Dendritic cell treated with granulocyte-macrophage colony-stimulating factor and Interleukin-4, amounts not matched to agents 40 ng/mL and 50 ng/mL, for 4 days (primary cell): ENCODE results near the gene EN2.
A peak's percentile ranks its signal among the peaks of the same experiment; 100 is the strongest.

Experiments used
- H3K27ac Mint-ChIP-seq: one replicate; pipeline ENCODE4 v1.8.0; 2022; ENCODE audit warnings: mild to moderate bottlenecking, mixed read lengths
- H3K27me3 Mint-ChIP-seq: one replicate; pipeline ENCODE4 v1.8.0; 2022; ENCODE audit warnings: mild to moderate bottlenecking, mixed read lengths
- H3K36me3 Mint-ChIP-seq: one replicate; pipeline ENCODE4 v1.8.0; 2022; ENCODE audit warnings: low read depth, mixed read lengths
- H3K4me1 Mint-ChIP-seq: one replicate; pipeline ENCODE4 v1.8.0; 2022; ENCODE audit warnings: low read depth, mixed read lengths
- H3K4me3 Mint-ChIP-seq: one replicate; pipeline ENCODE4 v1.8.0; 2022; ENCODE audit warnings: mild to moderate bottlenecking, moderate library complexity, mixed read lengths
- H3K9me3 Mint-ChIP-seq: one replicate; pipeline ENCODE4 v1.8.0; 2022; ENCODE audit warnings: mixed read lengths
- intact Hi-C: fragments of 100-400 bp; cut with micrococcal nuclease; formaldehyde crosslinking; loops from one replicate; pipeline ENCODE4 v1.15.0; 2022

Gene EN2

DNA sequence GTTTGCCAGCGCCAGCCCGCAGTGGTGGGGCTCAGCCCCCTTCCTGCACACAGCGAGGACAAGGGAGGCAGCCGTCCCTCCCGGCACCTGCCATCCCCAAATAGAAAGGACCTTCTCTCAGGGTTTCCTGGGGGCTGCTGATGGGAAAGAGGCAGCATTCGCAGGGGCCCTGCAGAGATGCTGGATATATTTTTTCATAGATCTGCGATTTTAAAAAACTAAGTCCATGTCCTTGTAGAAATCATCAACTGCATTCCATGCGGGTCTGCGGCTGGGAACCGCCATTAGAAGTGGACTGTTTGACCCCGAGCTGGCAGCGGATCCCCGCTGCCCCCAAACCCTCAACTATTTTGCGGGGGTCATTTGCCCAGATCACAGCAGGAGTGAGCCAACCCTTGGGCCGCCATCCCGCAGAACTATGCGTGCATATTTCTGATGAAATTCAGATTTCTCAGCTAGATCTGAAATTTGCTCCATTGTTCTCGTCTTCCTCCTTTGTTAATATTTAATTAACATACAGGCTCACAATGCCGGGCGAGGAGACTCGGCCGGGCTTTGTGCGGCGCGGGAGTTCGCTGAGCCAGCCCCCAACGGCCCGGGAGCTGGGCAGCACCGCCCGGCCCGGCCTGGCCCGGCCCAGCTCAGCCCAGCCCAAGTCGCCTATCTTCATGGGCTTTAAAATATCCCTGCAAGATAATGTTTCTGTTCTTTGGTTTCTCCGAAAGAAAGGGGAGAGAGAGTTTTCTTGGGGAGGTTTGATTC is 2.0 kb downstream of the EN2 start:
- H3K4me1 Mint-ChIP-seq, result peaks cover 34% of the 10 kb centered on the region
- H3K27ac Mint-ChIP-seq, result no peak overlapping the region
- H3K9me3 Mint-ChIP-seq, result no peaks in the 10 kb centered on the region
- intact Hi-C loops, result loop anchor here (5.0 to 10.0 kb wide), 2 partner anchors 47 to 85 kb away; no protein-coding TSS in a partner anchor
- H3K27me3 Mint-ChIP-seq, result peaks cover 85% of the 10 kb centered on the region
- no peak overlapping the region for H3K4me3 Mint-ChIP-seq
- no peaks in the 10 kb centered on the region for H3K36me3 Mint-ChIP-seq

DNA sequence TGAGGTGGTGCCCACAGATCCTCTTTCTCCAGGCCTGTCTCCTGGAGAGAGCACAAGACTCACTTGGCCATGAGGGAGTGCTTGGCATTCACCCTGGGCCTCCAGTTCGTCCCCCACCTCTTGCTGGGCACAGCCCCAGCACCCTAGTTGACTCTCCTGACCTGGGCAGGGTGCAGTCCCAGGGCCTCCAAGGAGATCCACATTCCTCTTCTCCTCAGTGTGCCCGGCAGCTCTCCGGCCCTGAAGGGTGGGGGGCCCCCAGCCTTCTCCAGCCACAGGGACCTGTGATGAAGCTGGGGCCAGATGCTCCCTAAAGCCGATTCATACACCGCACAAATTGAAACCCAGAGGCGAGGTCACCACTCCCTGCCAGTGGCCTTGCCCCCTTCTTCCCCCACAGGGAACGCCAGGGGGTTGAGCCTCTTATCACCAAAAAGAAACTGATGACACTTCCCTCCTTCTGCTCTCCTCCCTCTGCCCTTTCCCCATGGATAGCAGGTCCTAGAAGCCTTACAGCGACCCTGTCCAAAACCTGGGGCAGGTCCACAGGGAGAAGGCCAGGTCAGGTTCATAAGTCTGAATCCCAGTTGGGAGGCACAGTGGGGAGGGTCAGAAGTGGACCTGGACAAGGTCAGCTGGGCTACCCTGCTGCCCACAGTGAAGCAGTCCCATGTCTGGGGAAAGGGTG is 3.1 kb downstream of the EN2 start:
- Mint-ChIP-seq H3K27me3 (peaks cover 85% of the 10 kb centered on the region), H3K9me3 (no peaks in the 10 kb centered on the region), H3K36me3 (no peaks in the 10 kb centered on the region), H3K4me1 (peaks cover 36% of the 10 kb centered on the region), H3K4me3 (no peak overlapping the region), H3K27ac (no peak overlapping the region)
- intact Hi-C loops, result loop anchor here (5.0 kb wide), 1 partner anchor 46 kb away; no protein-coding TSS in a partner anchor

DNA sequence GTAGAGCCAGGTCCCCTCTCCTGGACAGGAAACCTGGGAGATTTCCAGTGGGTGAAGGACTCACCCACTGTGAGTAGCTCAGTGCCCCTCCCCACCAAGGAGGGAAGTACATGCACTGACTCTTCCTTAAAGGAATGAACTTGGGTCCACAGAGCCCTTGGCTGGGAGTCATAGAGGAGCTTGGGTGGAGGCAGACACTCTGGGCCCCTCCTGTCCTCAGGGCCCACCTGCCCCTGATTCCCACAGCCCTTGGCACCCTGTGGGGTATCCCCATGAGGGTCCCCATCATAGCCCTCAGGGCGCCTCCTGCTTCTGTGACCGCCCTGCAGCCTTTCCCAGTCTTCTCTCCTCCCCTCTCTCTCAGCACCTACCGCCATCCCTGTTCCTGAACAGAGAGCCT is 3.7 kb downstream of the EN2 start:
- no peaks in the 10 kb centered on the region for H3K9me3 Mint-ChIP-seq
- no peak overlapping the region for H3K4me3 Mint-ChIP-seq
- H3K27me3 Mint-ChIP-seq, result peaks cover 85% of the 10 kb centered on the region
- intact Hi-C loops, result loop anchor here (5.0 kb wide), 1 partner anchor 46 kb away; no protein-coding TSS in a partner anchor
- peaks cover 30% of the 10 kb centered on the region for H3K4me1 Mint-ChIP-seq
- H3K36me3 Mint-ChIP-seq, result no peaks in the 10 kb centered on the region
- no peak overlapping the region for H3K27ac Mint-ChIP-seq

DNA sequence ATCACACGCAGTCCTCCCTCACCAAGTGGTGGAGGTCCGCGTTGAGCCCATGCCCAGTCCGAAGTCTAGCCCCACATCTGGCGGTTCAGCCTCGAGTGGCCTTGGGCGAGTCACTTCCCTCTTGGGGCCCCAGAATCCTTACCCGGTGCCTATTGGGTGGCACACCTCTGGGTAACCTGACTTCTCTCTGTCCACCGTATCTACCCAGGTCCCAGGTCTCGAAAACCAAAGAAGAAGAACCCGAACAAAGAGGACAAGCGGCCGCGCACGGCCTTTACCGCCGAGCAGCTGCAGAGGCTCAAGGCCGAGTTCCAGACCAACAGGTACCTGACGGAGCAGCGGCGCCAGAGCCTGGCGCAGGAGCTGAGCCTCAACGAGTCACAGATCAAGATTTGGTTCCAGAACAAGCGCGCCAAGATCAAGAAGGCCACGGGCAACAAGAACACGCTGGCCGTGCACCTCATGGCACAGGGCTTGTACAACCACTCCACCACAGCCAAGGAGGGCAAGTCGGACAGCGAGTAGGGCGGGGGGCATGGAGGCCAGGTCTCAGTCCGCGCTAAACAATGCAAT is 4.3 kb downstream of the EN2 start:
- H3K4me1 Mint-ChIP-seq, result peaks cover 24% of the 10 kb centered on the region
- peaks cover 85% of the 10 kb centered on the region for H3K27me3 Mint-ChIP-seq
- H3K4me3 Mint-ChIP-seq, result no peak overlapping the region
- H3K27ac Mint-ChIP-seq, result no peak overlapping the region
- intact Hi-C loops, result loop anchor here (5.0 kb wide), 1 partner anchor 45 kb away; no protein-coding TSS in a partner anchor
- no peaks in the 10 kb centered on the region for H3K9me3 Mint-ChIP-seq
- H3K36me3 Mint-ChIP-seq, result no peaks in the 10 kb centered on the region

DNA sequence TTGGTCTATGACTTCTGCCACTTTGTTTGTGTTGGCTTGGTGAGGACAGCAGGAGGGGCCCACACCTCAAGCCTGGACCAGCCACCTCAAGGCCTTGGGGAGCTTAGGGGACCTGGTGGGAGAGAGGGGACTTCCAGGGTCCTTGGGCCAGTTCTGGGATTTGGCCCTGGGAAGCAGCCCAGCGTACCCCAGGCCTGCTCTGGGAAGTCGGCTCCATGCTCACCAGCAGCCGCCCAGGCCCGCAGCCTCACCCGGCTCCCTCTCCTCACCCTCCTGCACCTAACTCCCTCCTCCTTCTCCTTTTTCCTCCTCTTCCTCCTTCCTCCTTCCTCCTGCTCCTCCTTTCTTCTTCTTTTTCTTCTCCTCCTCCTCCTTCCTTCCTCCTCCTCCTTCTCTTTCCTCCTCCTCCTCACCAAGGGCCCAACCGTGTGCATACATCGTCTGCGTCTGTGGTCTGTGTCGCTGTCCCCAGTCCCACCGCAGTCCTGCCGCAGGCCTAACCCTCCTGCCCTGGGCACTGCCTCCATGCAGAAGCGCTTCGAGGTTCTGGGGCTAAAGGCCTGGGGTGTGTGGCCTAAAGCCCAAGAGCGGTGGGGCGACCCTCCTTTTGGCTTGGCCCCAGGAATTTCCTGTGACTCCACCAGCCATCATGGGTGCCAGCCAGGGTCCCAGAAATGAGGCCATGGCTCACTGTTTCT is 5.3 kb downstream of the EN2 start:
- peaks cover 89% of the 10 kb centered on the region for H3K27me3 Mint-ChIP-seq
- H3K4me3 Mint-ChIP-seq, result no peak overlapping the region
- H3K27ac Mint-ChIP-seq, result no peak overlapping the region
- no peaks in the 10 kb centered on the region for H3K36me3 Mint-ChIP-seq
- H3K4me1 Mint-ChIP-seq, result peaks cover 18% of the 10 kb centered on the region
- H3K9me3 Mint-ChIP-seq, result no peaks in the 10 kb centered on the region
- intact Hi-C loops, result loop anchor here (5.0 kb wide), 1 partner anchor 44 kb away; no protein-coding TSS in a partner anchor

DNA sequence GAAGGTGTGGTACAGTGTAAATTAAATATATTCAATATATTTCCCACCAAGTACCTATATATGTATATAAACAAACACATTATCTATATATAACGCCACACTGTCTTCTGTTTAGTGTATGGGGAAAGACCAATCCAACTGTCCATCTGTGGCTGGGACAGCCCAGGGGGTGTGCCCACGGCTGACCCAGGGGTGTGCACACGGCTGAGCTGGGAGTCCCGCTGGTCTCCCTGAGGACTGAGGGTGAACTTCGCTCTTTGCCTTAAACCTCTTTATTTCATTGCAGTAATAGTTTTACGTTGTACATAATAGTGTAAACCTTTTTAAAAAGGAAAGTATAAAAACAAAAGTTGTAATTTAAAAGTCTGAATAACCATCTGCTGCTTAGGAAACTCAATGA is 6.3 kb downstream of the EN2 start:
- Mint-ChIP-seq H3K27me3 (peaks cover 94% of the 10 kb centered on the region), H3K4me1 (peaks cover 20% of the 10 kb centered on the region), H3K27ac (no peak overlapping the region), H3K9me3 (no peaks in the 10 kb centered on the region), H3K36me3 (no peaks in the 10 kb centered on the region), H3K4me3 (no peak overlapping the region)
- intact Hi-C loops, result loop anchor here (5.0 kb wide), 1 partner anchor 43 kb away; no protein-coding TSS in a partner anchor

DNA sequence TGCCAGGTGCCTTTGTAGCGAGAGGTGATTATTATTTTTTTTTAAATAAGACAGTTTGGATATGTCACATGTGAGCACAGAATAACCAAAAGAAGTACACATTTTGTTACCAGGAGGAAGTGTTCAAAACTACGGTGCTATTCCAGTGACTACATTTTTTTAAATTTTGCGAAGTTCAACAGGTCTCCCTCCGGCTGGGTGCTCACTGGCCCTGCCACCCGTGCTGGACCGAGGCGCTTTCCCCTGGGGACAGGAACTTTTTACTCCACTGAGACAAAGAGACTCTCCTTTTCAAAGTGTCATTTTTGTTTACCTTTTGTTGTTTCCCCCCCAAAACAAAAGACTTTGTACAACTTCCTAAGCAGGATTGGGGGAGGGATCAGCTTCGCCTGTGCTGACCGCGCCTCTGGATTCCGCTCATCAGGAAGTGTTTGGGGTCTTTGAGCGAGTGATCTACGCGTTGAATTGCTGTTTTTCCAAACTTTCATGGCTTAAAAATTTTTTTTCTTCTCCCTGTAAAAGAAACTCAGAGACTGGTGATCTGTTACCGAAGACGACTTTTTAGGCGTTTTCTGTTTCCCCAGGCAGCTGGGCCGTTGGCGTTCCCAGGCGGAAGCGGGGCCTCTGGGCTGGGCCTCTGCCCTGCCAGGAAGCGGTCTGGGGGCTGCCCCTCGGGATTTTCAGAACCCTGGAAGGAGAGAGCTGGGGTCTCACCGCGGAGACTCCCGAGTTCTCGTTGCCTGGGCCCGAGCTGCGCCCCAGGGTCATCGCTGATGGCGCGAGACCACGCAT is 7.2 kb downstream of the EN2 start:
- H3K4me3 Mint-ChIP-seq, result no peak overlapping the region

DNA sequence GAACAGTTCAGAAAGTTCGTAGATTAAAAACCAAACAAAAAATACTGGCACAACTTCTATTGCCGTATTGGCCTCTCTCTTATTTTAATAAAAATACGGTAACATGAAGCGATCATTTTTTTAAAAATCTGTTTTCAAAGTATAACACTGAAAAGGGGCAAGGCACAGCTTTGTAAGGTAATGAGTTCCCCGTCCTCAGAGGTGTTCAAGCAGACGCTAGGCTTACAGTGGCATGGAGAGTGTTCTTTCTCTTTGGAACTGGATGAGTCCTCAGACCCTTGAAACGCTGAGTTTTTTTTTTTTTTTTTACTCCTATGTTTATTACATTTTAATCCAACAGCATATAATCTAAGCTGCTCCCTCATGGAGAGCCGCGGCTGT is 7.8 kb downstream of the EN2 start:
- Mint-ChIP-seq H3K27me3 (peaks cover 92% of the 10 kb centered on the region), H3K36me3 (no peaks in the 10 kb centered on the region), H3K4me3 (no peak overlapping the region), H3K27ac (no peak overlapping the region), H3K4me1 (peaks cover 12% of the 10 kb centered on the region), H3K9me3 (no peaks in the 10 kb centered on the region)
- intact Hi-C loops, result no loop called here

More for the DNA sequence above, 7.2 kb downstream of the EN2 start:
- Mint-ChIP-seq H3K4me1 (peaks cover 12% of the 10 kb centered on the region), H3K36me3 (no peaks in the 10 kb centered on the region), H3K9me3 (no peaks in the 10 kb centered on the region), H3K27ac (no peak overlapping the region), H3K27me3 (peaks cover 94% of the 10 kb centered on the region)
- intact Hi-C loops, result loop anchor here (5.0 kb wide), 1 partner anchor 42 kb away; no protein-coding TSS in a partner anchor

DNA sequence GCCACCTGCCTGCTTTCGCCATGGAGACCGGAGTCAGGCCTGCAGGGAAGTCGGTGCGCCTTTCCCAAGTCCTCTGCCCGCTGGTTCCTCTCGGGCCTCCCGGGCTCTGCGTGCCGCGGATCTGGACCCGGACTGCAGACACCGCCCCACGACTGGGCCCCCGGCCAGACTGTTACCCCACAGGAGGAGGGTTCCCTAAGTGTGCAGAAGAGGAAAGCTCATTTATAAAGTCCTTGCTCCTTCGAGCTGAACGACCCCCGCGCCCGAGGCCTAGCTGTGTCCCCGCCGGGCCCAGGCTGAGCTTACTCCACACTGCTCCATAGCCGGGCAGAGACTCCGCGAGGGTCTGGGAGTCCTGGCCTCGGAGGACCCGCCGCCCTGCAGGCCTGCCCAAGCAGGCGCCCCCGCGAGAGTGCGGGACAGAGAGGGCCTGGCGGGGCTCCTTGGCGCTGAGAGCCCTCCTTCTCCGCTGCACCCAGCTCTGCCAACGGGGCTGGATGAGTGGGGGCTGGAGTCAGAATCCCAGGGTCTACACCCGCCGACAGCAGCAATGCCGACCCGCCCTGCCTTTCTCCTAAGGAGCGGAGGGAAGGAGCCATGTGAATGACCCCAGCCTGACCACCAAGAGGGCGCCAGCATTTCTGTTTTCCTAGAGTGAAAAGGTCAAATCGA is 8.3 kb downstream of the EN2 start:
- H3K36me3 Mint-ChIP-seq, result no peaks in the 10 kb centered on the region
- H3K27me3 Mint-ChIP-seq, result peaks cover 92% of the 10 kb centered on the region
- H3K9me3 Mint-ChIP-seq, result no peaks in the 10 kb centered on the region
- H3K4me3 Mint-ChIP-seq, result no peak overlapping the region
- intact Hi-C loops, result no loop called here
- no peak overlapping the region for H3K27ac Mint-ChIP-seq
- peaks cover 12% of the 10 kb centered on the region for H3K4me1 Mint-ChIP-seq

DNA sequence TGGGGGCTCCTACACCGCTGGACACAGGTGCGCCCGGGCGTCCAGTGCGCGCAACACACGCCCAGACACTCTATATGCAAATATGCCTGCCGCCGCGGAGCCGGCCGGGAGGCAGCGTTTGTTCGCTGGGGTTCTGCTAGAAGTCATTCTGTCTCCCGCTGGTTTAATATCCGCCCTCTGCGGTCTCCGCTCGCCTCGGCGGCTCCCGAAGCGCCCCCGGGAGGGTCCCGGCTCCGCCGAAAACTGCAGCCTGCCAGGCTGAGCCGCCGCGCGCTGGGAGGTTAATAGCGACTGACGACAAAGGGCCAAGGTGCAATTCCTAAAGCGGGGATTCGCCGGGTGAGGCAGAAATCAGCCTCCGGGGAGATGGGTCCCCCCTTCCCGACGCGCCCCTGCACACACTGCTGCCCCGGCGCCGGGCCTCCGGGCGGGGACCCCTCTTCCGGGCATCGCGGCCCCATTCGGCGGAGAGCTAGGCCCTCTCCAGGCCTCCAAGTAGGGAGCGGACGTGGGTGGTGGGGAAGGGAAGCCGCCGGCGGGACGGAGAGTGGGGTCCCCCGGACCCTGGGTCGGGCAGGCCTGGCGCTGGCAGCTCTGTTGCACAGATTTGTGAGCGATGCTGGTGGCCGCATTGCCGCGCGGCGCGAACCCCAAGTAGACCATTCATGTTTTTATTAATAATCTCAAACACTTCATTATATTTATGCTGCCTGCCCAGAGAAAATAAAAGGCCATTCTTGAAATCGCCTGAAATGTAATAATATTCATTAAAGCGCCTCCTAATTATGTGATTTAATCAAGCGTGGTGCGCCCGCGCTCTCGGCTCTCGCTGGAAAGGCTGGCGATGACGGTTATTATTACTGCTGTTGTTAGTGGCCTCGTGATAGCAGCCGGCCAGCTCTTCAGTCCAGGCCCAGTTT is 9.1 kb downstream of the EN2 start:
- intact Hi-C loops, result no loop called here
- no peaks in the 10 kb centered on the region for H3K36me3 Mint-ChIP-seq
- no peak overlapping the region for H3K27ac Mint-ChIP-seq
- H3K9me3 Mint-ChIP-seq, result no peaks in the 10 kb centered on the region
- peaks cover 12% of the 10 kb centered on the region for H3K4me1 Mint-ChIP-seq
- H3K27me3 Mint-ChIP-seq, result peaks cover 92% of the 10 kb centered on the region
- H3K4me3 Mint-ChIP-seq, result no peak overlapping the region

DNA sequence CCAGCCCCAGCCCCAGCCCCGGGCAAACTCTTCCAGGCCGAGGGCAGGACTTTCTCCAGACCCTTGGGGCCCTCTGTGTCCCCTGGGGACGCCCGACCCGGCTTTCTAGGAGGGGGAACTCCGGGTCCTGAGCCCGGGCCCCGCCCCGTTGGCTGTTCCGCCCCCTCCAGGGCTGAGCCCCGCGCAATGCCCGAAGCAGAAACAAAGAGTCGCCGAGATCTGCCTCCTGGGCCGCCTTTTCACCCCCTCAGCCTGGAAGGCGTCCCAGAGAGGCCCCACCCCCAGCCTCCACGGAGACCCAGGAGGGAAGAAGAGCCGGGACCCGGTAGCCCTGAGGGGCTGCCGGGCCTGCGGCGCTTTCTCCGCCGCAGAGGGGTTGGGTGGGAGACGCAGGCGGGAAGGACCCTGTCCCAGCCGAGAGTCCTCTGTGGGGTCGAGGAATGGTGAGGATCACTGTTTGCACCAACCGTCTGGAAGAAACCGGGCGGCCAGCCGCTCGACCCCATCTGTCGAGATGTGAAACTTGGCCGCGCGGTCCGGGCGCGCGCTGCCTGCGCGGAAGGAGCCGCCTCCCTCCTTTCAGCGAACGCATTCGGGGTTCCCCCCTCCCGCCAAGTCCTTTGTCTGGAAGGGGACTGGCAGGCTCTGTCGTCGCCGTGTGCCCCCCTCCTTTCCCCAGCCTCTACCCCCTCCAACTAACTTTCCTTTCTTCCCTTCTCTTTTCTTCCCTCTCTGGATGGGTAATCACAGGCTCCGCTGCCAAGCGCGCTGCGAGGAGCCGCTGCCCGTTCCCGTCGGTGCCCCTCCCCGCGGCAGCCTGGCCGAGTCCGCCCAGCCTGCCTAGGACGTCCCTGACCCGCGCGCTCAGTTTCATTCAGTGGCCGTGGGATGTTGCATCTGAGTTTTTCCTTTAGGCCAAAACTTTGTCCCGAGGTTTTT is 10.2 kb downstream of the EN2 start:
- Mint-ChIP-seq H3K27ac (no peak overlapping the region), H3K4me1 (peaks cover 12% of the 10 kb centered on the region), H3K9me3 (no peaks in the 10 kb centered on the region), H3K36me3 (no peaks in the 10 kb centered on the region), H3K4me3 (peak overlapping the region; percentile 54), H3K27me3 (peaks cover 95% of the 10 kb centered on the region)
- intact Hi-C loops, result no loop called here
